Endothelial cell of umbilical vein (primary cell): Measurements from ENCODE around the gene CD27.

Experiments used
- CTCF ChIP-seq, 2 donors: IDR thresholded peaks; 1 replicate in 1 of 2; 2 replicates in 1 of 2; pipeline ENCODE4 v1.5.1; 2011; ENCODE audit warnings: low read length in 2 of 2, mild to moderate bottlenecking in 2 of 2, moderate library complexity in 2 of 2, control low read depth in 1 of 2, inconsistent platforms in 1 of 2, low read depth in 1 of 2; ENCODE audit not compliant: insufficient read depth in 1 of 2; ENCODE audit errors: extremely low read depth in 1 of 2
- POLR2A ChIP-seq: IDR thresholded peaks from 2 replicates; pipeline ENCODE4 v1.6.1; 2012; ENCODE audit warnings: low read depth, mild to moderate bottlenecking, control low read depth, low read length

GRCh38 chr12:6500466-6500865 lies 55.7 kb downstream of the CD27 start:
- TF ChIP-seq CTCF (IDR thresholded peaks at IDR 0.05; ENCODE audit: extremely low read depth in 1 of 2, insufficient read depth in 1 of 2, low read depth in 1 of 2, low read length in 2 of 2) = no peak
- no peak for TF ChIP-seq POLR2A
